NT2/D1 (cell line): Measurements from ENCODE around the gene SCP2.

Experiments
- DNase-seq: peaks from one replicate; pipeline ENCODE4 v3.0.0-alpha.2; 2011; ENCODE audit warnings: low read depth, low spot score
- H3K27me3 ChIP-seq: 2 replicates; pipeline ENCODE4 v1.6.0; 2011; ENCODE audit warnings: mild to moderate bottlenecking; ENCODE audit not compliant: insufficient read length, insufficient read depth
- H3K36me3 ChIP-seq: 2 replicates; pipeline ENCODE4 v1.6.1; 2011; ENCODE audit warnings: mild to moderate bottlenecking, low read length, mixed read lengths; ENCODE audit not compliant: insufficient read depth, insufficient read length
- H3K4me1 ChIP-seq: 2 replicates; pipeline ENCODE4 v1.5.1; 2011; ENCODE audit not compliant: insufficient read depth, insufficient read length
- H3K4me3 ChIP-seq: 2 replicates; pipeline ENCODE4 v1.5.1; 2011; ENCODE audit warnings: low read depth; ENCODE audit not compliant: insufficient read length
- H3K9ac ChIP-seq: 2 replicates; pipeline ENCODE4 v1.6.0; 2011; ENCODE audit warnings: low read depth; ENCODE audit not compliant: insufficient read length
- H3K9me3 ChIP-seq: 2 replicates; pipeline ENCODE4 v1.5.1; 2011; ENCODE audit warnings: mild to moderate bottlenecking, low read length; ENCODE audit not compliant: insufficient read depth
- SUZ12 ChIP-seq: IDR thresholded peaks from 2 replicates; pipeline ENCODE4 v1.6.1; 2011; ENCODE audit not compliant: insufficient read length, insufficient read depth; ENCODE audit errors: extremely low read depth
- YY1 ChIP-seq: IDR thresholded peaks from 2 replicates; pipeline ENCODE4 v1.6.1; 2011; ENCODE audit not compliant: insufficient read length, insufficient read depth
- ZNF274 ChIP-seq: IDR thresholded peaks from 2 replicates; pipeline ENCODE4 v1.6.1; 2011; ENCODE audit warnings: mild to moderate bottlenecking, low read depth, low read length

SCP2 gene

DNA sequence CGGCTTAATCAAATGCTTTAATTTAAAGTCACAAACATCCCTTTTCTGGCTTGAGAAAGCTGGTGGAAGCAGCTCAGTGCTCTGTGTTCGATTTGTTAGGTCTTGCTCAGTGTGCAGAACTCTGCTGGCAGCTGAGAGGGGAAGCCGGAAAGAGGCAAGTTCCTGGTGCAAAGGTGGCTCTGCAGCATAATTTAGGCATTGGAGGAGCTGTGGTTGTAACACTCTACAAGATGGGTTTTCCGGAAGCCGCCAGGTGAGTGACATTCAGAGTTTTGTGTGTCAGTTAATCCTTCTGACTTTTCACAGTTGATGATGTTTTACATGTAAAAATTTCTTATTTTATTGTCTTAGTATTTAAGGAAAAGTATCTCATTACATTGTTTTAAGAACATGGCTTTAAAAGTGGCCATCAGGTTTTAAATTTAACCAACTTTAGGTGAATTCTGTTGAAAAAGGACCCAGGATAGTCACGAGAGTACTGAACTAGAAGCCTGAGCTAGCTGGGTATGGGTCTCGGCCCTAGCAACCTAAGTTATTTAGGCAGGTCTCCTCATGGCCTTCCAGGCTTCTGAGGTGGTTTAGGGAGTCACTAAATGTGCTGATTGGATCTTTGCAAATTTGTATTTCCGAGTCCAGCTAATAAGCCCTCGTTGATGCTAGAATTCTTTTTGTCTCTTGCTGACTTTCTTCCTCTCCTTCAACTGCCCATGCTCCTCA lies 87.9 kb downstream of the SCP2 start:
- no peaks in the 10 kb centered on the region for H3K9me3 ChIP-seq
- H3K4me3 ChIP-seq: peak overlapping the region; percentile 60
- no peaks in the 10 kb centered on the region for H3K36me3 ChIP-seq
- H3K9ac ChIP-seq: peak overlapping the region; percentile 72
- TF ChIP-seq SUZ12: no peak
- DNase-seq: peak; percentile 81
- H3K27me3 ChIP-seq: no peaks in the 10 kb centered on the region
- no peaks in the 10 kb centered on the region for H3K4me1 ChIP-seq

DNA sequence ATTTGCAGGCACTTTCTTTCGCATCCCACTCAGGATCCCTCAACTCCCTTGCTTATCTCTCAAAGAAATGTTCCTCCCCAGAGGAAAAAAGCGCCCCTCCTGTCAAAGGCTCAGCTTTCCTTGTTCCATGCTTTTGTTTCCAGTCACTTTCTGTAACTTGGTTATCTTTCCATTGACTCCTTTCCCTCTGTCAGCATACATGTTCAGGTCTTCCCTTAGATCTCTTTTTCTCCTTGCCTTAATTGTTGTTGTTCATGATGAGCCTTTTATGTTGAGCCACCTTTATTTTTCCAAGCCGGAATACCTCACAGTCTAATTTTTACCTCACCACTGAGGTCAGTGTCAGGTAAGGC lies 88.4 kb downstream of the SCP2 start:
- Histone ChIP-seq H3K4me1 (no peaks in the 10 kb centered on the region), H3K36me3 (no peaks in the 10 kb centered on the region), H3K4me3 (peak overlapping the region; percentile 60), H3K9me3 (no peaks in the 10 kb centered on the region), H3K27me3 (no peaks in the 10 kb centered on the region), H3K9ac (peak overlapping the region; percentile 72)
- DNase-seq: no peak
- TF ChIP-seq YY1 (no peak), ZNF274 (no peak), SUZ12 (no peak)

DNA sequence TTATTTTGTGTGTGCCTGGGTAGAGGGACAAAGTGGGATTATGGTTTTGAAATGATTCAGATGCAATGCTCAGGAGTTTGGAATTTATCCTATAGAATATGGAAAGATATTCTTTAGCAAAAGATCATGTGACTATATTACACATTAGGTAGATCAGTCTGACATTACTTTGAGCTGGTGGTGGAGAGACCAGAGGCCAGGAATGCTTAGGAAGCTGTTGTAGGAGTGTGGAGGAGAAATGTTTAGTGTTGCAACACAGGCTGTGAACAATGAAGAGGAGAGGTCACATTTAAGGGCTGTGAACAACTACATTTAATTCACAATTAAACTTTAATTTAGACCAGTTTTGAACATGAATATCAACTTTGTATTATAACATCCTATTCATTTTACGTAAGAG lies 89.6 kb downstream of the SCP2 start:
- H3K4me3 ChIP-seq: no peak overlapping the region
- TF ChIP-seq YY1 (no peak), ZNF274 (no peak), SUZ12 (no peak)
- DNase-seq: no peak
- H3K27me3 ChIP-seq: no peaks in the 10 kb centered on the region
- H3K9me3 ChIP-seq: no peaks in the 10 kb centered on the region
- no peaks in the 10 kb centered on the region for H3K36me3 ChIP-seq
- no peak overlapping the region for H3K9ac ChIP-seq
- no peaks in the 10 kb centered on the region for H3K4me1 ChIP-seq

DNA sequence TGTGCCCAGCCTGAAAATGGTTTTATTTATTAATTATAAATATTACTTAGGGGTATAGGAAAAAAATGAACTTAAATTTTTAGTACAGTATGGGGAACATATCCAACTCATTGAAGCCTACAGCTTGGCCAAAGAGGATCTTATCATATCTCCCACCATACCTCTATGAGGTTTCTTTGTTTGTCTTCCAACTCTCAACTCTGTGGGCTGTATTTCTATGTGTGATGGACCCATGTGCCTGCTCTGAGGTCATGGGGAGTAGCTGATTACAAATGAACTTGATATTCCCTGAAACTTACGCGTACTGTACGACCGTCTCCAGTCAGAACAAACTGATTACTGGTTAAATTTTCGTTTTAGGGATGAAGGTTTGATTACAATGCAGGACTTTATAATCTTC lies 93.5 kb downstream of the SCP2 start:
- Histone ChIP-seq H3K27me3 (no peaks in the 10 kb centered on the region), H3K9ac (no peak overlapping the region), H3K4me1 (no peaks in the 10 kb centered on the region), H3K9me3 (no peaks in the 10 kb centered on the region), H3K4me3 (no peak overlapping the region), H3K36me3 (no peaks in the 10 kb centered on the region)
- no peak for DNase-seq
- TF ChIP-seq YY1 (no peak), ZNF274 (no peak), SUZ12 (no peak)

DNA sequence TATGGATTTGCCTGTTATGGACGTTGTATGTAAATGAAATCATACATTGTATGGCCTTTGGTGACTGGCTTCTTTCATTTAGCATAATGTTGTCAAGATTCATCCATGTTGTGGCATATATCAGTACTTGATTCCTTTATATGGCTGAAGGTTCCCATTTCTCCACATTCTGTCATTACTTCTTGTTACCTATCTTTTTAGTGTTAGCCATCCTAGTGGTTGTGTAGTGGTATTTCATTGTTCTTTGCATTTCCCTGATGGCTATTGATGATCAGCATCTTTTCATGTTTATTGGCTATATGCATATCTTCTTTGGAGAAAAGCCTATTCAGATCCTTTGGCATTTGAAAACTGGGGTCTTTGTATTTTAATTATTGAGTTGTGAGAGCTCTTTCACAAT lies 95.1 kb downstream of the SCP2 start:
- no peak for TF ChIP-seq YY1
- no peak for TF ChIP-seq SUZ12
- TF ChIP-seq ZNF274: no peak
- Histone ChIP-seq H3K27me3 (no peaks in the 10 kb centered on the region), H3K36me3 (no peaks in the 10 kb centered on the region), H3K9me3 (no peaks in the 10 kb centered on the region), H3K4me1 (no peaks in the 10 kb centered on the region), H3K9ac (no peak overlapping the region), H3K4me3 (no peak overlapping the region)
- no peak for DNase-seq

GRCh38 chr1:53023546-53023945 lies 96.5 kb downstream of the SCP2 start:
- TF ChIP-seq YY1 (no peak), ZNF274 (no peak), SUZ12 (no peak)
- no peak overlapping the region for H3K4me3 ChIP-seq
- DNase-seq: no peak

DNA sequence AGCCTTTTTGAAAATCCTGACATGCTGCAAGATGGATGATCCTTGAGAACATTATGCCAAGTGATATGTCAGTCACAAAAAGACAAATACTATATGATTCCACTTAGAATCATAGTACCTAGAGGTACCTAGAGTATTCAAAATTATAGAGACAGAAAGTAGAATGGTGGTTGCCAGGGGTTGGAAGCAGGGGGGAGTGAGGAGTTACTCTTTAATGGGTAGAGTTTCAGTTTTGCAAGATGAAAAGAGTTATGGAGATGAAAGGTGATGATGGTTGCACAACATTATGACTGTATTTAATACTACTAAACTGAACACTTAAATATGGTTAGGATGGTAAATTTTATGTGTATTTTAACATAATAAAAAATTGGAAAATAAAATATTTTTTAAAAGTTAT lies 97.0 kb downstream of the SCP2 start:
- Histone ChIP-seq H3K27me3 (no peaks in the 10 kb centered on the region), H3K9me3 (no peaks in the 10 kb centered on the region), H3K4me3 (no peak overlapping the region), H3K4me1 (no peaks in the 10 kb centered on the region), H3K9ac (no peak overlapping the region), H3K36me3 (peaks cover under 1% of the 10 kb centered on the region)
- no peak for TF ChIP-seq ZNF274
- no peak for TF ChIP-seq SUZ12
- TF ChIP-seq YY1: no peak
- DNase-seq: no peak

More at GRCh38 chr1:53023546-53023945, 96.5 kb downstream of the SCP2 start:
- H3K36me3 ChIP-seq: no peaks in the 10 kb centered on the region
- H3K9me3 ChIP-seq: no peaks in the 10 kb centered on the region
- no peaks in the 10 kb centered on the region for H3K4me1 ChIP-seq
- H3K27me3 ChIP-seq: no peaks in the 10 kb centered on the region
- H3K9ac ChIP-seq: no peak overlapping the region
